SIG-M5 treated with dmso at 0.1 percent for 504 hours (cell line): Measurements from ENCODE around the gene LRMDA.

Experiments used
- DNase-seq: peaks from one replicate; lab custom pipeline; 2025; ENCODE audit not compliant: unreplicated experiment; lab: John Stamatoyannopoulos, UW

The LRMDA gene

GRCh38 chr10:75401569-75402485, 29.6 kb upstream of the LRMDA start, which contains the start of gene ZNF503:
TSS of gene ZNF503 (minus strand) at chr10:75401764. CDS start at chr10:75401419, 345 bp downstream.
- peak; percentile 94 for DNase-seq

DNA sequence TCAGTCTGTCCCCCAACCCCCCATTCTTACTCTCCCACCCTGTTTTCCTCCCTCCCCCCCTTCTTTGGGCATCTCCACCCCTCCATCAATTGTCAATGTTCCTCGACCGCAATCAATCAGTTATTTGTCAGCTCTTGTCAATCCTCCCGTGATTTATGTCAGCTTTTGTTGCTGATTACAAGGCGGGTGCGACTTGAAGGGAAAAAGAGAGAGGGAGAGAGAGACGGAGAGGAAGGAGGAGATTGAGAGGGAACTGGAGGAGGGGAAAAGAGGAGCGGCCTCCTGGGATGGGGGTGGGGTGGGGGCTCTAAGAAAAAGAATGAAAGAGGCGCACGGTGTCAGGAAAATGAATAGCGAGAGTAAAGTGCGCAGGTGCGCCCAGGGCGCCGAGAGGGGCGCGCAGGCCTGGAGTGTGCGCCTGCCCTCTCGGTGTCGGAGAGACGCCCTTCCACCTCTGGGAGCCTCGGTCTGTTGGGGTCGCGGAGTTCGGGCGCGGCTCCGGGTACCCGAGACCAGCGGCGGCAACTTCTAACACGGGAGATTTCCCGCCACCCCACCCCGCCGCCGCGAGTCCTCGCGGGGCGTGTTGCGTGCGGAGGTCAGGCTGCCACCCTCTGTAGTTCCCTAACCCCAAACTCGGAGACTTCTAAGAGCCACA, 28.8 kb upstream of the LRMDA start:
- peak; percentile 36 for DNase-seq

- no peak for DNase-seq
Observed at GRCh38 chr10:75403144-75403938, 28.1 kb upstream of the LRMDA start.

DNA sequence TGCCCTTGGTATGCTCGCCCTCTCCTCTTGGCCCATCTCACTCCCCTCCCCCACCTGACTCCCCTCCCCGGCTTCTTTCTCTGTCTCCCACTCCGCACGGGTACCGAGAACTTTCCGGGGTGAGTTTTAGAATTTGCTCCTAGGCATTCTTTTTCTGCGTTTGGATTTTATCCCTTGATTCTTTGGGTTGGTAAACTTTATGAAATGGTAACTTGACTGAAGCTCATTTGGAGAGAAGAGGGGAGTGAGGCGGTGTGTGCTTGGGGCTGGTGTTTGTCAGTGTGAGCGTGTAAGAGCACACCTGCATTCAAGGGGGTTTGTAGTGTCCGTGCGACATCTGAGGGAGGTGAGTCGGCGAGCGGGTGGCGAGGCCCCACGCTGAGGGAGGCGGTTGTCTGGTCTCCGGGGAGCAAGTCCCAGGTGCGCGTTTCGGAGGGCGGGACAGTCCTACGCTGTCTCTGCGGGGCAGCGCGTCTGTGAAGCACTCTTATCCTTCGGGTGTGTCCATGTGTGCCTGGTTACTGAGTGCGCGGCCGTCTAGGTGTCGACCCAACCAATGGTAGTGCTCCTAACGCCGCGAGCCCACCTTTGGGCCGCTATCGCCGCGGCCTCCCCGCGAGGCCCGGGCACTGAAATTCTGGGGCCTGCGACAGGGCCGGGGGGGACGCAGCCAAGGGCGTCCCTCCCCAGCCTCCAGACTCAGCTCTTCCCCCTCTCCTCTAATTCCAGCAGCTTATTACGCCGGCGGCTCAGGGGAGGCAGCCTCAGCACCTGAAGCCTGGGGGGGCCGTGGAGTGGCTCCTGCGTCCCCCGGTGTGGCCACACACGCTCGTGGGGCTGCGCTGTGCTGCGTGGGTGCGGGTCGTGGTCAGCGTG, 27.2 kb upstream of the LRMDA start:
- no peak for DNase-seq

DNA sequence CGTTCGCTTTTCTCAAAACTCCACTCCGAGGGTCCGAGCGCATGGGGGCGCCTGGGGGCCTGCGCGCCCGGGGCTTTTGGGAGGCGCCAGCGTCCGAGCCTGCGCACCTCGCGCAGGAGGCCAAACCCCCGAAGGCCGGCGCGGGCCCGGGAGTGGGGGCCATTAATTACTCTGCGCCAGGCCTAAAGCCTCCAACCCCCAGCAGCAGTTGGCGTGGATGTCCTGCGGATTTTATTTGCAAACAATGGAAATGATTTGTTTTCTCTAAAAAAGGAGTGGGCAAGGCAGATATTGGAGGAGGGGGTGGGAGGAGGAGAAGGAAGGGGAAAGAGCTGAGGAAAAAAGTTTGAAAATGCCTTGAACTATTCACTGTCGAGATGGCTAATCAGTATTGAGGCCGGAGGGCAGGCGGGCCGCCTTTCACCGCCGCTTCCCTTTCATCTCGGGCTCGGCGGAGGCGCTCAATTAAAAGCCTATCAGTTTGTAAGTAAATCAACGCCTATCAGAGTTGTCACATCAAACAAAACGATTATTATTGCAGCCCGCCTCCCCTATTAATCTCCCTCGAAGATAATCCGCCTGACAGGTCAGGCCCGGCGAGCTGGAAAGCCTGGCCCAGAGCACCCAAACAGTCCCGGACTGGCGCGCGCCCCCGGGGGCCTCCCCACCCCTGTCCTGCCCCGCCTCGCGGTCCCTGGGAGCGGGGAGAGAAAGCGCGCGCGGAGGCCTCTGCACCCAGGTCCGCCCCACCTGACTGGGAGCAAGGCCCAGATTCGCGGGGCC, 26.4 kb upstream of the LRMDA start:
- no peak for DNase-seq

GRCh38 chr10:75405598-75406461, 25.6 kb upstream of the LRMDA start:
- no peak for DNase-seq

DNA sequence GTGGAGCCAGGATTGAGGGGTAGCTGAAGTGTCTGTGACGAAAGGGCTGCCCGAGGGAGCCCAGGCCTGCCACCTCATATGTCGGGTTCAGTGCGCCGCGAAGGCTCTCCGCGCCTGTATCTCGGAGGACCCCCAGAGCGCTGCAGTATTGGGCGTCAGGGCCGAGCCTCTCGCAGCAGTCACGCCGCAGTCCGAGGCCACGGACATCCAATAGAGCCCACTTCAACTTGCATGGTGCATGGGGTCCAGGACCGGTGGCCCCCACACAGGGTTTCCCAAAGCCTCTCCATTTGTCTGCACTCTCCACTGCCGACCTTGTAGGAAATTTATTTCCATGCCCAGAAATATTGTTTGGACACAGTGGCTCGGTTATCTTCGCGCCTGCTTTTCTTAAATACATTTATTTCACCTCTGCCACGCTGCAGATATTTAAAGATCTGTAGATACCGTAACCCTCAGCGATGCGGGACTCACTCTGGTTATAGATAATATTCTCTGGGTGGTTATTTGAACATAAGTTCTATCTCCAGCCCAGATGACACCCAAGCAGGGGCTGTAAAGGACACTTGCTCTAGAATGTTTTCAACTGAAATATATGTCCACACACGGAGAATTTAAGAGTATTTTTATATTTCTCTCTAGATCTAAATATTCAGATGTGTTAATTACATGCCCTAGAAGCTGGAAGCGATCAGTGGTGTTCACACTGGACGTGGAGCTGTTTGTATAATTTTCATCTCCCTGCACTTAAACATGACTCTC, 24.8 kb upstream of the LRMDA start:
- no peak for DNase-seq

GRCh38 chr10:75407224-75407712, 24.2 kb upstream of the LRMDA start:
- DNase-seq, result no peak

GRCh38 chr10:75407713-75408508, 23.5 kb upstream of the LRMDA start:
- DNase-seq, result no peak

- DNase-seq, result no peak
Observed at GRCh38 chr10:75408509-75408875, 22.9 kb upstream of the LRMDA start.

DNA sequence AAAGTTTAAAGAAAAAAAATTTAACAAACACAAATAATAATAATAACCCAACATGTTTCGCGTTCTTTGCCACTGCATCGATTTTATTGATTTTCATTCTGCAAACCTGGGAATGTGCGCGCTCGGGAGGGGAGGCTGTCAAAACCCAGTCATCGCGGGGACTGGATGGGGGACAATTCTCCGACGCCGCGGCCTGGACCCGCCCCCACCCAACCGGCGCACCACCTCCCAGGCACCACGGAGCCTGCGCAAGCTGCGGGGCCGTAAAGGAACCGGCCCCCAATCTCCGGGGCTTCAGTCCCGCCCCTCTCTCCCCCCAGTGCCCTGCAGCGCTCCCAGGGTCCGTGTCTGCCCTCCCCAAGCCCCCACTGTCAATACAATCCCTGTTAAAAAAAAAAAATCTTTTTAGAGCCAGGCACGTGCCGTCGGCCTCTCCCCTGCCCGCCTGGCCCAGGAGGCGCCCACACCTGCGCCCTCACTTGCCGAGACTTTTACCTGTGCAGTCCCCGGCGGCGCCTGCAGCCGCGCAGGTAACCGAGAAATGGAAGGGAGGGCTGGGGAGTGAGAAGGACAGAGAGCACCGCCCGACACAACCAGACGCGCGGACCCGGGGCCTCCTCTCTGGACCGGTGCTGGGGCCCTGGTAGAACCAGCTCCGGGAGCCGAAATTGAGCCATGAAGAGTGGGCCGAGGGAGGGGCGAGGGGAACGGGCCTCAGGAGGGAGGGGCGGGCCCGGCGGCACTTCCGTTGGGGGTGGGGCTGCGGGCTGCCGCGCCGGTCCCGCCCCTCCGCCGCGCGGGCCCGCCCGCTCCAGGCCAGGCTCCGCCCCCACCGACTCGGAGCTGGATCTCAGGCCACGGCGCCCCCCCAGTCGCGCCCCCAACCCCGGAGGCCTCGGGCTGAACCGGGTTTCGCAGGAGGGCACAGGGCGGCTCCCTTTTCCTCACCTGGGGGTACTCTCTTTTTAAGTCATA, 22.2 kb upstream of the LRMDA start:
- peak; percentile 47 for DNase-seq

DNA sequence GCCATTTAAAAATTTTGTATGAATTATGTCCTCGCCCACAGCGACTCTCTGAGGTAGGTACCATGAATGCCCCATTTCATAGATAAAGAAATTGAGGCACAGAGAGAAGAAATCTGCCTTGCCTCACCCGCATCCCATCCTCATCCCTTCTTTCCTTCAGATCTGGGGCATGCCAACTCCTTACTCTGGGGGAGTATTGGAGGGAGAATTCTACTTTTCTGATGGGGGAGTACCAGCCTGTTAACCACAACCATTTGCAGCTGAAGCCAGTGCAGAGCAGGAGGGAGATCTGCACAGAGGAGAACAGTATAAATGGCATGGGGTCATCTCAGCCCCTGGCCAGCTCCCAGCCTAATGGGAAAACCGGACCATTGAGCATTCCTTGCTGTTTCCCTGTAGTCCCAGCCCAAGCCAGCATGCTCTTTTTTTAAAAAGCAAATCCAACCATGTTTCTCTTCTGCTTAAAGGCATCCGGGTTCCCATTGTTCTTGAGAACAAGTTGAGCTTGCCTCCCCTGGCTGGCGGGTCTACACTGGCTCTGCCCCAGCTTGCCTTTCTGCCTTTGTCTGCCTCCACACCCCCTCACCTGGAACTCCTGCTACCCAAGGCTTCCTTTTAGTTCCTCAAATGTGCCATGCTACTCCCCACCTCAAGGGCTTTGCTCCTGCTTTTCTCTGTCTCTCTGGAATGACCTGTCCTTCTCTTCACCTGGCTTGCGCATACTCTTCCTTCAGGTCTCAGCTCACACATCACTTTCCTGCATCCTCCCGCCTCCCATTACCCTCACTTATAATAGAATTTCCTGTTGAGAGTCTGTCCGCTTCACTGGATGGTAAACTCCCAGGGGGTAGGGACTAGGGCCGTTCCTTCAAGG, 21.1 kb upstream of the LRMDA start:
- DNase-seq, result no peak

GRCh38 chr10:75414527-75414926, 16.9 kb upstream of the LRMDA start:
- no peak for DNase-seq

GRCh38 chr10:75417522-75417927, 13.9 kb upstream of the LRMDA start:
- DNase-seq, result no peak

DNA sequence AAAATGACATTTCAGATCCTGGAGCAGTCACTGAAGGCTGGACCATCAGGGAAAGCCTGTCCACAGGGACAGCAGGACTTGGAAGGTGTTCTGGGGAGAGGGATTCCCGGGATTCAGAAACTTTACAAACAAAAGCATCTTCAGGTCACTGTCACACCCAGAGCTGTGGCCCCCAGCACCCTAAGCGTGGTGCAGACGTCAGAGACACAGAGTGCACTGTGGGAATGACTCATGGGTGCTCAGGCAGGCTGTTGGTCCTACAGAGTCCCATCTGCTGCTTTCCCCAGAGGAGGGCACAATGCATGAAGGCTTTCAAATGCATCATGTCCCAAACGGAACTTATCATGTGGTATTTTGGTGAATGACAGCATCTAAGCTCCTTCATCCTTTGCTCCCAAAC, 13.1 kb upstream of the LRMDA start:
- DNase-seq, result no peak
